ENCODE measurements around the gene SEMA3E.
"Not testable (repeated sequence)": the region's sequence is repeated elsewhere in the genome, so short reads cannot be mapped to it uniquely, and the experiment has no call there.

Gene SEMA3E

GRCh38 chr7:83648464-83649241 lies at the start of gene SEMA3E:
Gene SEMA3E (minus strand): TSS chr7:83649139.
- no peak for DNase-seq (ENCODE audit: low read depth in 4 of 4, low spot score in 1 of 4)

GRCh38 chr7:83697804-83698530 lies 49.0 kb upstream of the SEMA3E start:
- no peak for DNase-seq (ENCODE audit: low read depth in 4 of 4, low spot score in 1 of 4)

- no peak for DNase-seq (ENCODE audit: low read depth in 4 of 4, low spot score in 1 of 4)
Observed at GRCh38 chr7:83696101-83696500, 47.2 kb upstream of the SEMA3E start.

GRCh38 chr7:83695128-83695960 lies 46.4 kb upstream of the SEMA3E start:
- DNase-seq (ENCODE audit: low read depth in 4 of 4, low spot score in 1 of 4): no peak

DNA sequence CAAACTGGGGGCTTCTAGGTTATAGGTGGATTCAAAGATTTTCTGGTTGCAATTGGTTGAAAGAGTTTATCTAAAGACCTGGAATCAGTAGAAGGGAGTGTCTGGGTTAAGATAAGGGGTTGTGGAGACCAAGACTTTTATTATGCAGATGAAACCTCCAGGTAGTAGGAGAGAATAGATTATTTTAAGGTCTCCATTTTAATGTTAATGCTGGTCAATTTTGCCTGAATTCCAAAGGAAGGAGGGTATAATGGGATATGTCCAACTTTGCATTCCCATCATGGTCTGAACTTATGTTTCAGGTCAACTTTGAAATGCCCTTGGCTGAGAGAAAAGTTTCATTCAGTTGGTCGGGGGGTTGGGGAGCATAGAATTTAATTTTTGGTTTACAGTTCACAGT lies 44.3 kb upstream of the SEMA3E start:
- DNase-seq (ENCODE audit: low read depth in 4 of 4, low spot score in 1 of 4): no peak

GRCh38 chr7:83691095-83691494 lies 42.2 kb upstream of the SEMA3E start:
- no peak for DNase-seq (ENCODE audit: low read depth in 4 of 4, low spot score in 1 of 4)

DNA sequence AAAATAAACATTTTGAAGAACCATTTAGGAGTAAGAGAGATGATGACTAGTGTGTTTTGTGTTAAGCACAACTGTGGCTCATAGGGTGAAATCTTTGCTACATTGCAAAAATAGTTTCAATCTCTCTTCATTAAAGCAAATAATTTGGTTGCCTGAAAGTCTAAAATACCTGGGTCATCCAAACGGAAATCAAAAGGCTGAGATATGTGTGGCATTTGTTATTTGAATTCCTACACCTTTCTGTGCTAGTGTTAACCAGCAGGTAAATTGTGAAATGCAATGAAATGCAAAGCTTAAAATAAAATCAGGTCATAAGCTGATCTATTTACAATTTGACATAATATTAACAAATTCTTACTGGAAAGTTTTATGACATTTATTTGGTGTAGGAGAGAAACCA lies 40.9 kb upstream of the SEMA3E start:
- DNase-seq (ENCODE audit: low read depth in 4 of 4, low spot score in 1 of 4): no peak

DNA sequence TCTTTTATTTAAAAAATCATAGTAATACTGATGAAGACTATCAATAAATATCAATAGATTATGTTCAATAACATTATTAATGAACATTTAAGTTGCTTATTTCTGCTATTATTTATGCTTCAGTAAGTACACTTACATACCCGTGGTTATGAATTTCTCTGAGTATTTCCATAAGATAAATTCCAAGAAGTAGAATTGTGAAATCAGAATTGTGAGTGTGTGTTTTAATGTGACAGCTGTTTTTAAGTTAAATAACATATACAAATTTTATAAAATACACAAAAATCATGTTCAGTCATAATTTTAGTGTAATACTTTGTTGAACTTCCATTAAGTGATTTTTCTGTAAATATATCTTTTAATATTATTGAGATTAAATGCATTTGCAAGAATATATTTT lies 37.5 kb upstream of the SEMA3E start:
- no peak for DNase-seq (ENCODE audit: low read depth in 4 of 4, low spot score in 1 of 4)

DNA sequence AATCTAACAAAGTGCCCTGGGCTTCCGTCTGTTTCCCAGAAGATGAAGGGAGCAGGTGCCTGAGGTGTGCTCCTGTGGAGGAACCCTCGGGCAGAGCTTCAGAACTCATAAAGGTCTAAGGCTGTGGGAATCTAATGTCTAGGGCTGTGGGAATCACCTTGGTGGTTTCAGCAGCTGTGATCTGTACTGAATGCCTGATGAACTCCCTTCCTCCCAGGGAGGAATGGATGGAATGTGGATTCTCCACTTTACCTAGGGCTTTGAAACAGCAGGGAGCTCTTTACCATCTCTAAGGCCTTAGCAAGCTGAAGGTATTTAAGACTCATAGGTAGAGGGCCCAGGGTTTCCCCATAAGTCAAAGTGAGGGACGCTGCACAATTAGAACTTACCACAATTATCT lies 36.0 kb upstream of the SEMA3E start:
- DNase-seq (ENCODE audit: low read depth in 4 of 4, low spot score in 1 of 4): no peak

DNA sequence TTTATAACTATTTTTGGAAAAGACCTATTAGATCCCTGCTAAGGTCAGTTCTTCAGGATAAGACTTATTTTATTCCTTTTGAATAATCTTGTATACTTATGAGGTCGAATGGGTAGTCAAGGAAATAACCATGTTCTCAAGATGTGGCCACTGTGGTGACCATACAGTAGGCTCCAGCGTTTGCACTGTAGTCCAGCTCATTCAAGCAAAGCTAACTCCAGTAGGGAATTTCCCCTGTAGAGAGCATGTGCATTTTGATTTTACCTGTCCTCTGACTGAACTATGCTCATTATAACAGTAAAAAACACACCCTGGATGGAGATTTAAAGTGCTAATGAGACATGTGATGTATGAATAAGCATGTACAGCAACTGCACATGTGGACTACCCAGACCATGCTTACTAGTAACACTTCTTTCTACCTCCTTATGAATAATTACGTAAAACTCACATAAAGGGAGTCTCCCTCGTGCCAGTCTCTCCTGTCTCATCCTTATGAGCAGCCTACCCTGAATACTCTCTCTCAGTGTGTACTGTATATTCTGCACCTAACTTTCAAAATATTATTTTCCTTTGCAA lies 32.4 kb upstream of the SEMA3E start:
- DNase-seq (ENCODE audit: low read depth in 4 of 4, low spot score in 1 of 4): no peak

- DNase-seq (ENCODE audit: low read depth in 4 of 4, low spot score in 1 of 4): no peak
Observed at GRCh38 chr7:83677180-83677866, 28.4 kb upstream of the SEMA3E start.

- DNase-seq (ENCODE audit: low read depth in 4 of 4, low spot score in 1 of 4): not testable (repeated sequence)
Observed at GRCh38 chr7:83673291-83673690, 24.4 kb upstream of the SEMA3E start.

GRCh38 chr7:83672157-83672556 lies 23.2 kb upstream of the SEMA3E start:
- DNase-seq (ENCODE audit: low read depth in 4 of 4, low spot score in 1 of 4): no peak

GRCh38 chr7:83663131-83663530 lies 14.2 kb upstream of the SEMA3E start:
- no peak for DNase-seq (ENCODE audit: low read depth in 4 of 4, low spot score in 1 of 4)

DNA sequence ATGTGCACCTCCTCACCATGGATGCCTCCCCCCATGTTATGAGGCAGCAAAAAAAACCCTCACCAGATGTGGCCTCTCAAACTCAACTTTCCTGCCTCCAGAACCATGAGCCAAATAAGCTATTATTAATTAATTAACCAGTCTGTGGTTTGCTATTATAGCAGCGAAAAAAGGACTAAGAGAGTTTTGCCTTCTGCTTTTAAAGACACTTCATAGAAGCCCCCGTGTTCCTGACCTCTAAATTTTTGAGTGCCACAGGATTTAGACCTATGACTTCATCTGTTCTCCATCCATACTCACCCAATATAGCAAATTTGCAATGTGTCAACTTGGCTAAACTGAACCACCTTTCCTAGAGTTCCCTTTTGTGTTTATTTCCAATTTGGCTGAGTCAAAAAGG lies 9.2 kb upstream of the SEMA3E start:
- no peak for DNase-seq (ENCODE audit: low read depth in 4 of 4, low spot score in 1 of 4)

- no peak for DNase-seq (ENCODE audit: low read depth in 4 of 4, low spot score in 1 of 4)
Observed at GRCh38 chr7:83655951-83656556, 7.1 kb upstream of the SEMA3E start.

DNA sequence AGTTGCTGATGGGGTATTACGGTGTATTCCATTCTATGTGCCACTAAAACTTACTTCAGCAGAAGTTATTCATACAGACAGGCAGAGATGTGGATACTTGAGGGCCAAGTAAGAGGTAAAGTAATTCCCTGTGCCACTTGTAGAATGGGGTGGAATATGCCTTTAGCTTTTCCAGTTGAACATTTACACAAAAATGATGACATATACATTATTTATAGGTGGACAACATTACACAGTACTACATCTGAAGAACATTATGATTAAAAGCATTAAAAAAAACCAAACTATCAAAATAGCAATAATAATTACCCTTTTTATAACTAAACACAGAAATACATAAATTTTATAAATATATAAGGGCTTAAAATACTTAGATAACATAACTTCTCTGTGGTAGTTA lies 3.5 kb upstream of the SEMA3E start:
- no peak for DNase-seq (ENCODE audit: low read depth in 4 of 4, low spot score in 1 of 4)

DNA sequence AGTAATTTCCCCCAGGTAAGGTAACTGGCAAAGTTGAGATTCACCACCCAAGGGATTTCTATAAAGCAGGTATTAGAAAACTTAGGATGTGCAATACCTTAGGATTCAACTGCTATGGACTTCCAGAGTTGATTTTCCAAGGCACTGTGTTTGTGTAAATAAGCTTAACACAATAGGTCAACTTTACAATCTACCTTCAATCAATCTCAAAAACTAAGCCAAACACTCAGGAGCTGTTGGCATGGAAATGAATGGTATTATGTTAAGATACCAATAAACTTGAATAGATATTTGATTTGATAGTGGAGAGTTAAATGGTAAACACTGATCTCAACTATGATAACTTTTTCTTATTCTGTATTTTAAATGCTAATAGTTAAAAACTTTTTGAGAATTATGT lies 762 bp upstream of the SEMA3E start:
- no peak for DNase-seq (ENCODE audit: low read depth in 4 of 4, low spot score in 1 of 4)

GRCh38 chr7:83646027-83646426 lies 2.9 kb downstream of the SEMA3E start:
- DNase-seq (ENCODE audit: low read depth in 4 of 4, low spot score in 1 of 4): no peak

GRCh38 chr7:83643739-83644138 lies 5.2 kb downstream of the SEMA3E start:
- DNase-seq (ENCODE audit: low read depth in 4 of 4, low spot score in 1 of 4): no peak
